Measurements from ENCODE around the gene EXOG. TPM values are rescaled to one million over a fixed set of nuclear protein-coding genes. Genes with fewer than 3 reads are reported as not detected.

The EXOG gene
- total and polyA plus RNA-seq, 2 donors (not counting 3 experiments of a cell fraction or from before 2014, with no cell fraction given), result 10.8 to 21.9 TPM

DNA sequence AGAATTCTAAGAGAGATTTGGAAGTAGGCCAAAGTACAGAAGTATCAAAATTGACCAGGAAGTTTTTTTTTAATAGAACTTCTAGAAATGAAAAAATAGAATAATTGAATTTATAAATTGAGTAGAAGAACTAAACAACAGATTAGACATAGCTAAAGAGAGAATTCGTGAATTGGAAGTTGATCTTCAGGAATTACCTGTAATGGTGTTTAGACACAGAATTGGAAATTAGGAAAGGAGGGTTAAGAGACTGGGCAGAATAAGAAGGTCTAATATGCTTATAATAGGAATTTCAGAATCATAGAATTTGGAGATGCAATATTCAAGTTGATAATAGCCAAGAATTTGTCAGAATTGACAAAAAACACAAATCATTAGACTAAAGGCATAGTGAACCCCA lies 26.3 kb upstream of the EXOG start:
- Histone ChIP-seq H3K9ac (replicated peaks; ENCODE audit: extremely low read depth, insufficient read depth, low read length) (no peak overlapping the region), H4K20me1 (replicated peaks; ENCODE audit: control insufficient read depth, extremely low read depth, insufficient read depth, low read length) (no peaks in the 10 kb centered on the region), H3K4me1 (ENCODE audit: control insufficient read depth, extremely low read depth, insufficient read depth, low read length) (no peaks in the 10 kb centered on the region), H3K36me3 (ENCODE audit: control insufficient read depth in 2 of 2, extremely low read depth in 1 of 2, insufficient read depth in 2 of 2, low read length in 2 of 2) (no peaks in the 10 kb centered on the region), H3K4me3 (replicated peaks in 1 of 3; ENCODE audit: insufficient read depth in 1 of 3, low read depth in 1 of 3, low read length in 3 of 3) (no peak overlapping the region), H3K79me2 (ENCODE audit: control insufficient read depth, insufficient read depth, low read length) (no peaks in the 10 kb centered on the region), H3K4me2 (ENCODE audit: insufficient read depth, low read length) (no peak overlapping the region), H3K9me3 (replicated peaks; ENCODE audit: control insufficient read depth, insufficient read depth, low read length) (no peaks in the 10 kb centered on the region), H3K9me1 (replicated peaks; ENCODE audit: control insufficient read depth, extremely low read depth, insufficient read depth, low read length) (no peaks in the 10 kb centered on the region), H3K27ac (ENCODE audit: insufficient read depth, low read depth, low read length) (no peak overlapping the region), H3K27me3 (ENCODE audit: control insufficient read depth in 2 of 2, insufficient read depth in 2 of 2, low read length in 2 of 2) (no peaks in the 10 kb centered on the region), H2AFZ (ENCODE audit: low read depth, low read length) (no peak overlapping the region)
- DNase-seq (ENCODE audit: low read depth, low spot score), result no peak
- CTCF ChIA-PET, result interaction anchor here (1.2 to 2.3 kb wide), 2 partner anchors 10 to 123 kb away, joined by 3 to 8 read pairs; partner anchors contain the start of gene XYLB
- FAIRE-seq, result no peak
- TF ChIP-seq, protein P1, sequence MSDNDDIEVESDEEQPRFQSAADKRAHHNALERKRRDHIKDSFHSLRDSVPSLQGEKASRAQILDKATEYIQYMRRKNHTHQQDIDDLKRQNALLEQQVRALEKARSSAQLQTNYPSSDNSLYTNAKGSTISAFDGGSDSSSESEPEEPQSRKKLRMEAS (IDR thresholded peaks at IDR 0.05; ENCODE audit: insufficient read depth, insufficient read length), result no peak
- TF ChIP-seq FOS (IDR thresholded peaks at IDR 0.05; ENCODE audit: borderline replicate concordance, insufficient read depth, low read length), result no peak
- TF ChIP-seq JUN (IDR thresholded peaks at IDR 0.05; ENCODE audit: borderline replicate concordance, insufficient read depth, insufficient read length, low read depth), result no peak
- no peak for TF ChIP-seq POLR2A (IDR thresholded peaks at IDR 0.05; ENCODE audit: low read depth, low read length)
- no peak for TF ChIP-seq MYC (IDR thresholded peaks at IDR 0.05; ENCODE audit: low read depth, low read length)
- no peak for TF ChIP-seq CTCF (IDR thresholded peaks at IDR 0.05; ENCODE audit: extremely low read depth in 1 of 2, insufficient read depth in 1 of 2, low read depth in 1 of 2, low read length in 2 of 2)
- no peak for TF ChIP-seq EZH2 (IDR thresholded peaks at IDR 0.05; ENCODE audit: borderline replicate concordance, low read depth, low read length, severe bottlenecking)
- no peak for TF ChIP-seq GATA2 (IDR thresholded peaks at IDR 0.05; ENCODE audit: insufficient read depth, insufficient read length, low read depth, low read length)
- dilution Hi-C loops (cut with MboI; ENCODE audit: extremely low pct_ligation_motif_present, low sequenced_read_pairs) (no loop called here), intact Hi-C loops (cut with micrococcal nuclease) (no loop called here)
- POLR2A ChIA-PET, result no interaction called here
- no TSS peak for BruUV-seq (replicated peaks)
